ENCODE data around the gene SORBS2.
"Not testable (repeated sequence)": the region's sequence is repeated elsewhere in the genome, so short reads cannot be mapped to it uniquely, and the experiment has no call there.

Gene SORBS2

GRCh38 chr4:185576962-185577950, 234.7 kb downstream of the SORBS2 start:
- DNase-seq = no peak

GRCh38 chr4:185576314-185576961, 235.6 kb downstream of the SORBS2 start:
- no peak for DNase-seq

- no peak for DNase-seq
Observed at GRCh38 chr4:185573651-185574199, 238.3 kb downstream of the SORBS2 start.

GRCh38 chr4:185570727-185571126, 241.3 kb downstream of the SORBS2 start:
- DNase-seq = no peak

DNA sequence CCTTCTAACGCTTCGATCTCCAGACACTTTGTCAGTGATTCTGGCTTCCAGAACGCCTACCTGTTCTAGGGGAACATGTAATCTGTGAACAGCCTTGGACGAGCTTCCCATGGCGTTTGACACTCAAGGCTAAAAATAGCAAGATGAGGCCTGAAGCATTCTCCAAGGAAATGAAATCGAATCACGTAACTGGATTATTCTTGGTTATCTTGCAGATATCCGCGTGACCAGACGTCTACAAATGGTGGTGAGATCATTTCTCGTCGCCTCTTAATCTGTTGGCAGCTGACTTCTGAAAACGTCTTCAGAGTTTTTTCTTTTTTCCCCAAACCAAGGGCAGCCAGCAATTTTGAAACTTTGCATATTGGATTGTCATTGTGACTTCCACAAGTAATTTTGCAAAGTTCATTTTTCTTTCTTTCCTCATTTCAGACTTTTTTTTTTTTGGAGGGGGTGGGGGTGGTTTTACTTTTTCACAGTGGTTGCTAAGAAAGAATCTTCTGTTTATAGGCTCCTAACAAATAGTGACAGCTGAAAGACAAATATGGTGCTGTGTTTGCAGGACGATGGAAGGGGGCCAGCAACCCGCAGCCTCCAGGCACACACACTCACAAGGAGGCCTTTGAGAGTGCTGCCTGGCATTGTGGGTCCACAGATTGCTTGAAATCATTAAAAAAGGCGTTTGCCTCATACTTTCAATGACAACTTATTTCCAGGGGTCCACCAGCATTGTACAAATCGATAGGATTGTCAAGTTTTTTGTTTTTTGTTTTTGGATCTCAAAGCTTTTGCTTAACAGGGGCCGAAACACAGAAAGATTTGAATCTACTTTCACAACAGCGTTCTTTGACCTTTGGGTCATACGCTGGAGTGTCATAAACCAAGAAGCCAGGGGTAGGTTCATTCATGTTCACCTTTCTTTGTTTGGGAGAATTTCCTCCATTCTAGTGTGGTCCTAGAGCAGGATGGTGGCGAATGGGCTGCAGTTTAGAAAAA, 244.3 kb downstream of the SORBS2 start:
- DNase-seq = no peak

- DNase-seq = no peak
Observed at GRCh38 chr4:185566972-185567371, 245.0 kb downstream of the SORBS2 start.

DNA sequence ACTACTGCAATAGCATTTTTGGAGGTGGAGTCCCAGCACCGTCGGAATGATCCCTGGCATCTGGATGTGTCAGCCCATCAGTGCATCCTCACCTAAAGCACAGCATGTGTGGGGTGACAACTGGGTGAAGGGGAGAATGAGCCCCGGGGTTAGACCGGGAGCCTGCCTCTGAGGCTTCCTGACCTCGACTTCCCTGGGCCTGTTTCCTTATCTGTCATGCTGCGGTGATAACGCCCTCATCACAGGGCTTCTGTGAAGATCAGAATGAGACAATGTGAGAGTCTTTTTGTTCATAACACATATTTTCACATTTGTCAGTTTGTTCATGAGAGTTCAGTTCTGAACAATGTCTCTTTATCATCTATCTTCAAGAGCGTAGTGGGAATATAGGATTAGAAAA, 245.6 kb downstream of the SORBS2 start:
- no peak for DNase-seq

DNA sequence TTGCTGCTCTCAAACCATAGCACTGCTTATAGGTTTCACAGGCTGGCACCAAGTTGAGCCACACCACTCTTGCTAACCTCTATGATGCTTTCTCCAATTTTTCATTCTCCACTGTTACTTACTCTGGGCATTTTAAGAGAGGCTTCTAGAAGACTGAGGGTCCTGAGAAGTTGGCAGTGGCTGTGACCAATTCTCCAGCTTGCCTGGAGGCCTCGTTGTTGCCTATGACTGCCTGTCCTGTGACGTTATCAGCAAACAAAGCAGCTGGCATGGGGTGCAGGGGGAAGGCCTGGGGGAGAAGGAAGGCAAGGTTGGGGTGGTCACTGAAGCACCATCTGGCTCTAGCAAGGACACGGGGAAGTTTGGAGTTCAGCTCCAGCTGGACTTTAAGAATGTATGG, 246.3 kb downstream of the SORBS2 start:
- no peak for DNase-seq

DNA sequence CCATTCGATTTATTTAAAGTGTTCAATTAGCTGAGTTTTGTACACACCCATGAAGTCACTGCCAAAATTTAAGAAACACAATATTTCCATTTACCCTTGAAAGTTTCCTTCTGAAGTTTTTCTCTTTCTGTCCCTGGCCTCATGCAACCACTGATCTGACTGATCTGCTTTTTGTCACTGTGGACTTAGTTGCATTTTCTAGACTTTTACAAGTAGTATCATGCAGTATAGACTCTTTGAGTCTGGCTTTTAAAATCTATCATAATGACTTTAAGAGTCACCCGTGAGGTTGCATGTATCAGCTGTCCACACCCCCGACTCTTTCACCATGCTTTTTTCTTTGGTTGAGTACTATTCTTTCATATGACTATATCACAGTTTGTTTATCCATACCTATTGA, 247.6 kb downstream of the SORBS2 start:
- no peak for DNase-seq

DNA sequence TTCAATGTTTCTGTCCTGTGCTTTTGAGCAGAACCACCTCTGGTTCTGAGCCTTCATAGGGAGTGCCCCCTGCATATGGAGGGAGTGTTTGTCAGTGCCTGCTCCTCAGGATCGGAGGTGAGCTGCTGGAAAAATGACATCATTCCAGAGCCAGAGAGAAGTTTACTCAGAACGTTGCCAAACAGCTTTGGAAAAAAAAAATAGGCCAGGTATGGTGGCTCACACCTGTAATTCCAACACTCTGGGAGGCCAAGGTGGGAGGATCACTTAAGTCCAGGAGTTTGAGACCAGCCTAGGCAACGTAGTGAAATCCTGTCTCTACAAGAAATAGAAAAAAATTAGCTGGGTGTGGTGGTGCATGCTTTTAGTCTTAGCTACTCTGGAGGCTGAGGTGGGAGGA, 249.5 kb downstream of the SORBS2 start:
- DNase-seq = no peak

GRCh38 chr4:185560316-185560715, 251.7 kb downstream of the SORBS2 start:
- no peak for DNase-seq

DNA sequence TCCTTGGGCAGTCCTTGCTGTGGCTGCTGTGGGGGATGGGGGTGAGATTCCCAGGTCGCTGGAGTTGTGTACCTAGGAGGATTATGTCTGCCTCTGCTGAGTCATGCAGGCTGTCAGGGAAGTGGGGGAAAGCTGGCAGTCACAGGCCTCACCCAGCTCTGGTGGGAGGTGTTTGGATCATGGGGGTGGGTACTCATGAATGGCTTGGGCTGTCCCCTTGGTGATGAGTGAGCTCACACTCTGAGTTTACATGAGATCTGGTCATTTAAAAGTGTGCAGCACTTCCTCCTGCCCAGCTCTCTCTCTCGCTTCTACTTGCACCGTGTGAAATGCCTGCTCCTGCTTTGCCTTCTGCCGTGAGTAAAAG, 252.1 kb downstream of the SORBS2 start:
- no peak for DNase-seq

DNA sequence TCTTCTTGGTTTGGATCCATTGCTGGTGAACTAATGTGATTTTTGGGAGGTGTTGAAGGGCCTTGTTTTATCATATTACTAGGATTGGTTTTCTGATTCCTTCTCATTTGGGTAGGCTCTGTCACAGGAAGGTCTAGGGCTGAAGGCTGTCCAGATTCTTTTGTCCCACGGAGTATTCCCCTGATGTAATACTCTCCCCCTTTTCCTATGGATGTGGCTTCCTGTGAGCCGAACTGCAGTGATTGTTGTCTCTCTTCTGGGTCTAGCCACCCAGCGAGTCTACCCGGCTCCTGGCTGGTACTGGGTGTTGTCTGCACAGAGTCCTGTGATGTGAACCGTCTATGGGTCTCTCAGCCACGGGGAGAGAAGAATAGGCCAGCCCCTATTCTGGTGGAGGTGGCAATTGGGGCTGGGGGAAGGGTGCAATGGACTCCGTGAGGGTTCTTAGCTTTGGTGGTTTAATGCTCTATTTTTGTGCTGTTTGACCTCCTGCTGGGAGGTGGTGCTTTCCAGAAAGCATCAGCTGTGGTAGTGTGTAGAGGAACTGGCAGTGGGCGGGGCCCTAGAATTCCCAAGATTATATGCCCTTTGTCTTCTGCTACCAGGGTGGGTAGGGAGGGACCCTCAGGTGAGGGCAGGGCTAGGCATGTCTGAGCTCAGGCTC, 252.6 kb downstream of the SORBS2 start:
- DNase-seq = not testable (repeated sequence)

- DNase-seq = no peak
Observed at GRCh38 chr4:185554365-185555126, 257.4 kb downstream of the SORBS2 start.

DNA sequence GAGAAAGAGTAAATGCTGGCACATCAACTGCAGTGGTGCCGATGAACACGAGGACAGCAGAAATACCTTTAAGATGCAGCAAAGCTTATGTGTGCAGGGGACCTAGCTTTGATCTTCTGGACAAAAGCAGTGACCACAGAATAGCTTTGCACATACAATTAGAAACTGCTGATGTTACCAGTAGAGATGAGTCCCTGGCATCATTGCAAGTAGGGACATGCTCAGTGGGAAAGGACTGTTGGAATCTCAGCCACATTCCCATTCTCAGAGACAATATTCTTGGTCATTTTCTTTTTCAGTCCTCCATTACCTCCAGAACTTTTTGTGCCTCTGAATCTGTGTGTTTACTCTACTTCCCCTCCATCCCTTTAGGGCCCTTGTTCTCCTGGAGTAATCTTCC, 259.7 kb downstream of the SORBS2 start:
- no peak for DNase-seq

DNA sequence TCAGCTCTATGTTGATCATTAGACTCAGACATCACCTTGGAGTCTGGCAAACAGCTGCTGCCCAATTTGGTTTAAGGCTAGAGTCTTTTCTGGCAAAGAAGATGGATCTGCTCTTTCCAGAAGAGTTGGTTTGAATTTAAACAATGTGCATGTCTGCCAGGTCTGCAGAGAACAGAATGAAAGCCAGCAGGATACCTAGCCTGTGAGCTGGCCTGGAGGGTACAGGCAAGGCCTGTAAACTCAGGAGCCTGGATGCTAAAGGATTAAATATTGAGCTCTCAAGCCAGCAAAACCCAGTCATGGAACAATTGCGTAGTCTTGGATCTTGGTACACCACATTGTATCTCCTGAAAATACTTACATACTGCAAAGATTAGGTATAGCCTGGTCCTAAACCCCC, 261.1 kb downstream of the SORBS2 start:
- no peak for DNase-seq

DNA sequence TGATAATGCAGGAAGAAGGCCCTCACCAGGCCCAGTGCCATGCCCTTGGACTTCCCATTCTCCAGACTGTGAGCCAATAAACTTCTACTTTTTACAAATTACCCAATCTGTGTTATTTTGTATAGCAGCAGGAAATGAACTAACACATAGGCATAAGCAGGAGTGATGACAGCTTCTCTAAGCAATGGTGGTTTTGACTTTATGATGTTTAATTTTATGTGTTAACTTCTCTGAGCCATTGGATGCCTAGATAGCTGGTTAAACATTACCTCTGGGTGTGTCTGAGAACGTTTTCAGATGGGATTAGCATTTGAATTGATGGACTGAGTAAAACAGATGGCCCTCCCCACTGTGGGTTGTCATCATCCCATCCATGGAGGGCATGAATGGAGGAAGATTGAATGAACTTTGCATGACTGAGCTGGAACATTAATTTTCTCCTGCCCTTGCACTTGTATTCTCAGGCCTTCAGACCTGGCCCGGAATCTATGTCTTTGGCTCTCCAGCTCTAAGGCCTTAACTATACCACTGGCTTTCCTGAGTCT, 262.8 kb downstream of the SORBS2 start:
- DNase-seq = no peak

DNA sequence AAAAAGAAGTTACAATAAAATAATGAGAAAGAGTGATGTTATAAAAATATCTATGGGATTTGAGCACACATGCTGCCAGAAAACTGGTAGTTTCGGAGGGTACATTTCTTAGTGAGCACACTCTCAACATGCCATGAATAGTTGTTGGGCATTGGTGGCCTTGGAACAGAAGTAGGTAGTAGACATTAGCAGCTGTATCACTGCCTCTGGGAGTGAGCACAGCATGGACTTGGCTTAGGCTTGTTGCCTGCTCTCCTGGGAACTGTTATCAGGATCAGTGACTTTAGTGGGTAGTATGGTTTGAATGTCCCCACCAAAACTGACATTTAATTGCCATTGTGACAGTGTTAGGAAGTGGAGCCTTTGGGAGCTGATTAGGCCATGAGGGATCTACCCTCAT, 263.4 kb downstream of the SORBS2 start:
- no peak for DNase-seq

GRCh38 chr4:185546335-185546734, 265.7 kb downstream of the SORBS2 start:
- DNase-seq = no peak

GRCh38 chr4:185542626-185543315, 269.2 kb downstream of the SORBS2 start:
- DNase-seq = no peak
